Coronary artery (tissue), 2 donors: ENCODE data around the gene TBC1D1.

Source experiments
- DNase-seq: peaks from one replicate; pipeline ENCODE4 v3.0.0-alpha.2; 2017; ENCODE audit warnings: low spot score
- H3K27ac ChIP-seq, 2 donors: fragments of 200-600 bp; sonication (generic); one replicate each; pipeline ENCODE4 v1.5.1; 2016 to 2019
- H3K4me3 ChIP-seq: fragments of 200-600 bp; sonication (generic); 2 replicates; pipeline ENCODE4 v1.5.1; 2016; ENCODE audit warnings: mild to moderate bottlenecking, moderate library complexity
- TF ChIP-seq, protein P1 (sequence below): fragments of 200-600 bp; sonication (generic); IDR thresholded peaks from one replicate; pipeline ENCODE4 v1.5.1; 2019; ENCODE audit warnings: antibody characterized with exemption

Gene TBC1D1

GRCh38 chr4:38102957-38103588, 212.2 kb downstream of the TBC1D1 start:
- TF ChIP-seq, protein P1, sequence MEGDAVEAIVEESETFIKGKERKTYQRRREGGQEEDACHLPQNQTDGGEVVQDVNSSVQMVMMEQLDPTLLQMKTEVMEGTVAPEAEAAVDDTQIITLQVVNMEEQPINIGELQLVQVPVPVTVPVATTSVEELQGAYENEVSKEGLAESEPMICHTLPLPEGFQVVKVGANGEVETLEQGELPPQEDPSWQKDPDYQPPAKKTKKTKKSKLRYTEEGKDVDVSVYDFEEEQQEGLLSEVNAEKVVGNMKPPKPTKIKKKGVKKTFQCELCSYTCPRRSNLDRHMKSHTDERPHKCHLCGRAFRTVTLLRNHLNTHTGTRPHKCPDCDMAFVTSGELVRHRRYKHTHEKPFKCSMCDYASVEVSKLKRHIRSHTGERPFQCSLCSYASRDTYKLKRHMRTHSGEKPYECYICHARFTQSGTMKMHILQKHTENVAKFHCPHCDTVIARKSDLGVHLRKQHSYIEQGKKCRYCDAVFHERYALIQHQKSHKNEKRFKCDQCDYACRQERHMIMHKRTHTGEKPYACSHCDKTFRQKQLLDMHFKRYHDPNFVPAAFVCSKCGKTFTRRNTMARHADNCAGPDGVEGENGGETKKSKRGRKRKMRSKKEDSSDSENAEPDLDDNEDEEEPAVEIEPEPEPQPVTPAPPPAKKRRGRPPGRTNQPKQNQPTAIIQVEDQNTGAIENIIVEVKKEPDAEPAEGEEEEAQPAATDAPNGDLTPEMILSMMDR: no peak
- no peak overlapping the region for H3K27ac ChIP-seq
- no peak overlapping the region for H3K4me3 ChIP-seq
- DNase-seq: no peak

GRCh38 chr4:38105475-38106220, 214.8 kb downstream of the TBC1D1 start:
- H3K27ac ChIP-seq: no peak overlapping the region
- no peak for DNase-seq

GRCh38 chr4:38106311-38106710, 215.4 kb downstream of the TBC1D1 start:
- no peak for DNase-seq
- H3K27ac ChIP-seq: peak overlapping the region in 1 of 2 donors; percentile 7
- H3K4me3 ChIP-seq: no peak overlapping the region
- TF ChIP-seq, protein P1: no peak

More at GRCh38 chr4:38105475-38106220, 214.8 kb downstream of the TBC1D1 start:
- TF ChIP-seq, protein P1: no peak
- H3K4me3 ChIP-seq: no peak overlapping the region

DNA sequence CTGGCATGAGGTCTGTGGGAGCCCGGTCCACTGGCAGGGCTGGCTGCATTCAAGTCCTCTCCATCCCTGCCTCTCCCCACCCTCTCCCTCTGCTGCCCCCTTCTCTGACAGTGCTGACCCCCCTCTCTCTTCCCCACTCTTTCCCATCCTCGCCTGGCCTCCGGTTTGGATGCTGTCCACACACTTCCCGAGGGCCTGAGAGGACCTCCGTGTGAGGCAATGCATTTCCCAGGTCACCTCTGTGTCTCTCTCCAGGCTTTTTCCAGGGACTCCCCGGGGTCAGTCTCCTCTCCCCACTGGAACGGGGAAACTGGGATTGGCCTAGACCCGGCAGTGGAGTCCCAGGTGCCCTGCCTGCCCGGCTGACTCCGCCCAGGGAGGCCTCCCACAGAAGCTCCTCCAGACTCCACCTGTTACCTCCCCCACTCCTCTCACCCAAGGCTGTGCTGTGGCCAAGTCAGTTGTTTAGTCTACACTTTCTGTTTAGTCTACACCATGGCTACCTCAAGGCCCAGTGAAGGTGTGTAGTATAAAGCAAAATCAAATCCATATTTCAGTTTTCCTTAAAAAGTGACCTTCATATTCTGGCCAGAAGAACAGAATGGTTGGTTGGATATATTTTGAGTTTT, 216.1 kb downstream of the TBC1D1 start:
- H3K27ac ChIP-seq: peak overlapping the region in 1 of 2 donors; percentile 7
- H3K4me3 ChIP-seq: no peak overlapping the region
- no peak for DNase-seq
- TF ChIP-seq, protein P1: no peak

GRCh38 chr4:38107818-38108217, 216.9 kb downstream of the TBC1D1 start:
- no peak overlapping the region for H3K27ac ChIP-seq
- H3K4me3 ChIP-seq: no peak overlapping the region
- TF ChIP-seq, protein P1: no peak
- no peak for DNase-seq

DNA sequence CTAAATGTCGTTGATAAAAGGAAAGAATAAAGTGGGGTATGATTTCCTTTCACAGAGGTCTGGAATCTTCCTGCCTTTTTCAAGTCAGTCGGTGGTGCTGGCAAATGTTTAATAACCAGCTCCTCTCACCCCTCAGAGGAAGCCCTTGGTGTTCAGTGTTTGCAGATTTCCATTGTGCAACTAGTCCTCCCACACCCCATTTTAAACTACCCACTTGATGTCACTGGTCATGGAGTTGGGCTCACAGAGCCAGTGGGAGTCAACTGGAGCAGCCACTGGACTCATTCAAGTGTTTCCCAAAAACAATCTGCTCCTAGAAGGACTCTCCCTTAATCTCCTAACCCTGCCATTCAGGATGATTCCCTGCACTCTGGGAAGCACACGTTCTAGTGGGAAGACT, 218.5 kb downstream of the TBC1D1 start:
- Histone ChIP-seq H3K4me3 (no peak overlapping the region), H3K27ac (no peak overlapping the region)
- TF ChIP-seq, protein P1: no peak
- DNase-seq: no peak
